ENCODE measurements around the gene CD247.

Gene CD247

GRCh38 chr1:167401260-167401873, 117.0 kb downstream of the CD247 start:
- no peak for DNase-seq

- no peak for DNase-seq
Observed at GRCh38 chr1:167400359-167400953, 117.9 kb downstream of the CD247 start.

GRCh38 chr1:167392200-167392696, 126.1 kb downstream of the CD247 start:
- DNase-seq: no peak

- DNase-seq: no peak
Observed at GRCh38 chr1:167388976-167389375, 129.4 kb downstream of the CD247 start.

GRCh38 chr1:167387251-167387910, 130.9 kb downstream of the CD247 start:
- no peak for DNase-seq

All from NCI-H1048 (cell line).